Inflammatory macrophage treated with lipopolysaccharide for 1 hour (primary cell): ENCODE results near the gene FNIP2.
"Not testable (repeated sequence)": the region's sequence is repeated elsewhere in the genome, so short reads cannot be mapped to it uniquely, and the experiment has no call there.

ENCODE experiments used
- DNase-seq, 2 donors: peaks; one replicate each; pipeline ENCODE4 v3.0.0-alpha.2; 2020 to 2022

FNIP2 gene

DNA sequence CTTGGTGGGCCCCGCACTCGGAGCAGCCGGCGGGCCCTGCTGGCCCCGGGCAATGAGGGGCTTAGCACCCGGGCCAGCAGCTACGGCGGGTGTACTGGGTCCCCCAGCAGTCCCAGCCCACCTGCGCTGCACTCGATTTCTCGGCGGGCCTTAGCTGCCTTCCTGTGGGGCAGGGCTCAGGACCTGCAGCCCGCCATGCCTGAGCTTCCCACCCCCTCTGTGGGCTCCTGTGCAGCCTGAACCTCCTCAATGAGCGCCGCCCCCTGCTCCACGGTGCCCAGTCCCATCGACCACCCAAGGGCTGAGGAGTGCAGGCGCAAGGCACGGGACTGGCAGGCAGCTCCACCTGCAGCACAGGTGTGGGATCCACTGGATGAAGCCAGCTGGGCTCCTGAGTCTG lies 158.9 kb downstream of the FNIP2 start:
- DNase-seq = not testable (repeated sequence)

DNA sequence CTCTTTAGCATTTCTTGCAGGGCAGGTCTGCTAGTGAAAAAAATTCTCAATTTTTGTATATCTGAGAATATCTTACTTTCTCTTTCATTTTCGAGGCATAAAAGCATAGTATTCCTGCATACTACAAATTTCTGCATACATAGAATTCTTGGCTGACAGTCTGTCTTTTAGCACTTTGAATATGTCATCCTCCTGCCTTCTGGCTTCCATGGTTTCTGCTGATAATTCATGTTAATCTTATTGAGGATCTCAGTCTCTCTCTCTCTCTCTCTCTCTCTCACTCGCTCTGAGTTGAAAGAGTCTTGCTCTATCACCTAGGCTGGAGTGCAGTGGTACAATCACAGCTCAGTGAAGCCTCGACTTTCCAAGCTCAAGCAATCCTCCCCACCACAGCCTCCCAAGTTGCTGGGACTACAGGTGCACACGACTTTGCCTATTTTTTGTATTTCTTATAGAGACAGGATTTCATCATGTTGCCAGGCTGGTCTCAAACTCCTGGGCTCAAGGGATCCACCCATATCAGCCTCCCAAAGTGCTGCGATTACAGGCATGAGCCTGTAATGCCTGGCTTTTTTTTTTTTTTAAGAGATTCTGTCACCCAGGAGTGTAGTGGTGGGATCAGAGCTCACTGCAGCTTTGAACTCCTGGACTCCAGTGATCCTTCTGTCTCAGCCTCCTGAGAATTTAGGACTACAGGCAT lies 161.3 kb downstream of the FNIP2 start:
- DNase-seq = no peak

DNA sequence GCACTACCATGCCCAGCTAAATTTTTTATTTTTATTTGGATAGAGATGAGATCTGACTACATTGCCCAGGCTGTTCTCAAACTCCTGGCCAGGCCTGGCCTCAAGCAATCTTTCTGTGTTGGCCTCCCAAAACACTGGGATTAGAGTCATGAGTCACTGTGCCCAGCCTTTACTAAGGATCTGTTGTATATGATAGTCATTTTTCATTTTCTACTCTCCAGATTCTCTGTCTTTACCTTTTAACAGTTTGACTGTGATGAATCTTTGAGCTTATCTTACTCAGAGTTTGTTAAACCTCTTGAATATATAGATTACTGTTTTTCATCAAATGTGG lies 161.8 kb downstream of the FNIP2 start:
- DNase-seq = no peak

GRCh38 chr4:158933236-158933635 lies 164.4 kb downstream of the FNIP2 start:
- no peak for DNase-seq

DNA sequence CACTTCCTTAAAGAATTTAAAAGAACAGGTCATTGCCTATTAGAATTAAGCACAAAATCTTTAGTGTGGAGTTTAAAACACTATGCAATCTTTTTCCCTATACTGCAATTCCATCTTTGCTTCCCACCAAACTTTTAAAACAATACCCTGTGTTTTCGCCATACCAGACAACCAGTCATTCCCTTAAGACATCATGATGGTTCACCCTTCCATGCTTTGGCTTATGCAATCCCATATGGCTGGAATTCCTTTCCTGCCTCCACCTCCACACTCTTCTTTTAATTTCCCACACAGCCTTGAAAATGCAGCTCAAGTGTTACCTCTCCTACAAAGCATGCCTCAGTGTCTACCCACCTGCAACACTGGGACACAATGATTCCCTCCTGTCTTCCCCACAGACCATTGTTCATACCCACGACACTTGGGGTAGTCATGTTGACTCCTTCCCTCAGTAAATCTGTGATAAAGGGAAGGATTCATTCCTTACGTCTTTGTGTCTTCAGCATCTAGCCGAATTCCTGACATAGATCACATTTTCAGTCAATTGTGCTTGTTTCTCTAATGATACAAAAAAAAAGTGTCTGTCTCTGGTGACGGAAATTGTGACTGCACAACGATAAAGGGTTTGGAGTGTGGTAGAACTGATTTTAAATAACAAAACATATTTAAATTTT lies 166.3 kb downstream of the FNIP2 start:
- peak in 1 of 2 donors; percentile 49 for DNase-seq

DNA sequence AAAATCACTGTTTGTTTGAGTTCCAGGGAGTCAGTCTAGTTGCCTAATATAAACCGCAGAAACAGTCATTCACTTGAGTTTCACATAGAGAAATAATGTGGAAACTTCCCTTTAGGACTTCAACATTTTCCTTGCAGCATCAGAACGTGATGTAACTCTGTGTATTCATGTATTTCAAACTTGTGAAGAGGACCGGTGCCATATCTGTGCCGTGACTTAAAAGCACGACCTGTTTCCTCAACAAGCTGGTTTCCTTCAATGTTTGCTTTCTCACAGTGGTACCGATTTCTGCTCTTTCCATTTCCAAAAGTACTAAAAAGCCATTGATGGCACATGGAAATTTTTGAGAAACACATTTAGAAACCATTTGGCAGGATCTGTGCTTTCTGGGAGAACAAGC lies 167.4 kb downstream of the FNIP2 start:
- DNase-seq = peak; percentile 90 to 97

DNA sequence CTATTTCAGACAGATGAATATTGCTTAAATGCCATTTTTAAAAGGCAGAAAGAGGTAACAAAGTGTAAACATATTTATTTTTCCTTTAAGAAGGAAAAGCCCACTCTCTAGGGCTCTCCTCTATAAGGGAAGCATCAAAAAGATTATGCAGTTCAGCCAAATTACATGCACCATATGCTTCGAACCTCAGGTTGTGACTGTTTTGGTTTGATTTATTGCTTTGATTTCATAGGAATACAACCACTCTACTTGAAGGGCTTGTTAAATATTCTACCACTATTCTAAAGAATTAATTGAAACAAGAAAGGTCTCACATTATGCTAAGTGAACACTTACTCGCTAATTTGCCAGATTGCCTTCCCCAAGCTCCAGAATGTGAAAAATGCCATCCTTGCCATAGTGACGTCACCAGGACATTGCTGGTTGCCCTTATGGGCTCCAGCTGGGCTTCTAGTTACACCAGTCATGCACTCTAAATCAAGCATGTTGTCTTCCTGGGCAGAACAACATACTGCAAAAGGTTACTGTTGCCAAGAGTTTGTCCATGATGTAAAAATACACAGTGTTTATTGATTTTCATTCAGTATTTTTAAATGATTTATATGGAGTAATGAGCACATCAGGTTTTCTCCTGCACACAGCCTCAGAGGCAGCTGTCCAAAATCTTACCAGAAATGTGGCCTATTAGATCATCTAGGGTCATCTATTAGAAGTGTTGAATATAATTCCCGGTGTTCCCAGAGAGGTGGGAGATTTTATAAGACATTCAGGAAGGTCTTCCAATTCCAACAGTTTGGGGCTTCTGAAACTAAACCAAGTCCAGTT lies 169.6 kb downstream of the FNIP2 start:
- DNase-seq = no peak

GRCh38 chr4:158940271-158940670 lies 171.4 kb downstream of the FNIP2 start:
- DNase-seq = peak; percentile 54 to 69

- no peak for DNase-seq
Observed at GRCh38 chr4:158941321-158941720, 172.5 kb downstream of the FNIP2 start.

DNA sequence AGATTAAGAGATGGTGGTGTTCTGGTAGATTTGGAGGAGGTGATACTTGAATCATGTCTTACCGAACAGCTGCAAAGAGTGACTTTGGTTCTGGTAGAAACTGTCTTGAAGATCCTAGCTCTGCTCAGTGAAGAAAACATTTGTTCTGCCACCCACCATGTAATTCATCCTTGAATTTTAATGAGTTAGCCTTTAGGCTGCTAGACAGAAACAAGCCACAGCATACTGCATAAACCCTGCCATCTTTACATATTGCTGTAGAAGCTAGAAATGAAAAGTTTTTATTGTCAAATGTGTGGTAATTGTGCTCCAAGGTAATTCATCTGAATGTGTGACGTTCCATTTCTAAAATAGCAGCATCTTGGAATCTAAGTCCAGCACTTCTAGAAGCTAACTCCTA lies 173.1 kb downstream of the FNIP2 start:
- no peak for DNase-seq

DNA sequence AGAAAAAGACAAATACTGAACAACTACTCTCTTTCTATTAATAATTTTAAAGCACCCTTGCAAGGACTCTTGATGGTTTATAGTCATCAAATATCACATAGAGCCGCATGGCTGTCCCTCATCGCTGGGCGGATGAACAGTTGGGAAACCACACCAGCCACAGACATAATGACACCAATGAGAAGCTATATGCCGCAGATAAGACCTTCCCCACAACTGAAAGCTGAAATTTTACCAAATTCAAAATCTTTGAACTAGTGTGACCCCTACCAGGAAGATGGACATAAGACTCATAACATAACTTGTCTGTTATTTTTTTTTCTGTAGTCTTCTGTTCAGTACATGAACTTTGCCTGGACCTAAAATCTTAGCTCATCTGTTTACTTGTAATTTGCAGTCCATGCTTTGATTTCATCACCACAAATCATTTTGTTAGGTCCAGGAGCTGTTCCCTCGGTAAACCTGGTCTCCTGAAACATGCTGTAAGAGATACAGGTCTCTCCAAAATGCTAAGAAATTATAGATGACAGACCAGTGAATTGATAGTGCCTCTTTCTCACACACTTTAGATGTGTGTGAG lies 176.8 kb downstream of the FNIP2 start:
- DNase-seq = no peak

DNA sequence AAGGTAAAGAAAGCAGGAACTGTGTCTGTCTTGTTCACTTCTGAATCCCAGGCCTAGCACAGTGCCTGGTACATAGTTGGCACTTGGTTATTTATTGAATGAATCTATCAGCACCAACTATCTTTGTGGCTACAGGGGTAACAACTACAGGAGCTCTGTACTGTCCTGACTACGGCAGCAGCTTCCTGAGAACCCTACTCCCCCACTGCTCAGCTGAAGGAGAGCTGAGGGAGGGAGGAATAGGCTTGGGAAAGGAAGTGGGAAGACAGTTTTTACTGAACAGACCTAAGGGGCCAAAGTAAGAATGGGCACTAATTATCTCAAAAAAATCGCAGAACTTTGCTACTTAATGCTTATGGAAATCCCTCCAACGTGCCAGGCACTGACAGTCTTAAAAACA lies 178.0 kb downstream of the FNIP2 start:
- no peak for DNase-seq

GRCh38 chr4:158948071-158948470 lies 179.2 kb downstream of the FNIP2 start:
- no peak for DNase-seq

GRCh38 chr4:158949099-158949498 lies 180.3 kb downstream of the FNIP2 start:
- peak; percentile 41 to 51 for DNase-seq

GRCh38 chr4:158952221-158952774 lies 183.5 kb downstream of the FNIP2 start:
- DNase-seq = peak in 1 of 2 donors; percentile 71

DNA sequence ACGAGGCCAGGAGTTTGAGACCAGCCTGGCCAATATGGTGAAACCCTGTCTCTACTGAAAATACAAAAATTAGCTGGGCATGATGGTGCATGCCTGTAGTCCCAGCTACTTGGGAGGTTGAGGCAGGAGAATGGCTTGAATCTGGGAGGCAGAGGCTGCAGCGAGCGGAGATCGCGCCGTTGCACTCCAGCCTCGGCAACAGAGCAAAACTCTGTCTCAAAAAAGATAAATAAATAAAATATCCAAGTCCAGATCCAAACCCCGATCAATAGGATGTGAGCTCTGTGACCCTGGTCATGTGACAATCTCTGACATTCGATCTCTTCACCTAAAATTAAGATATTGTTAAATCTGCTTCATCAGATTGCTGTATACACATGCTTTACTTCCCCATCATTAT lies 187.5 kb downstream of the FNIP2 start:
- DNase-seq = not testable (repeated sequence)

GRCh38 chr4:158956918-158957317 lies 188.1 kb downstream of the FNIP2 start:
- DNase-seq = not testable (repeated sequence)
